H1 (cell line): ENCODE data around the gene IL36B. TPM values are rescaled to one million over a fixed set of nuclear protein-coding genes. Genes with fewer than 3 reads are reported as not detected.

Source experiments
- CTCF ChIA-PET: fragments of 300-600 bp; sonication (Branson Sonifier 250); formaldehyde crosslinking; loops from one replicate; lab custom pipeline; 2021; ENCODE audit not compliant: partially characterized antibody; lab: Charles Lee
- POLR2A ChIA-PET: fragments of 300-600 bp; sonication (Branson Sonifier 250); formaldehyde crosslinking; loops from one replicate; lab custom pipeline; 2021; ENCODE audit warnings: inconsistent platforms; ENCODE audit not compliant: partially characterized antibody; lab: Charles Lee
- DNase-seq, 2 experiments: peaks; one replicate each; pipeline versions ENCODE4 v3.0.0 to v3.0.0-alpha.2; 2010 to 2022; ENCODE audit warnings: low spot score in 2 of 2, low read depth in 1 of 2, mixed read lengths in 1 of 2
- FAIRE-seq: peaks from 2 replicates; lab custom pipeline; 2011; peaks lifted over from hg19 to GRCh38; lab: Jason Lieb, UNC
- H2AFZ ChIP-seq: 2 replicates; pipeline ENCODE4 v1.8.1; 2012; ENCODE audit warnings: low read length, inconsistent platforms
- H2AK5ac ChIP-seq: 2 replicates; pipeline ENCODE4 v1.6.1; 2013; ENCODE audit warnings: low read depth, low read length
- H2BK120ac ChIP-seq: replicated peaks from 2 replicates; pipeline ENCODE3; 2013; ENCODE audit warnings: low read depth, low read length, inconsistent platforms
- H2BK12ac ChIP-seq: 2 replicates; pipeline ENCODE4 v1.6.1; 2013; ENCODE audit warnings: low read depth, low read length
- H2BK15ac ChIP-seq: 2 replicates; pipeline ENCODE4 v1.6.1; 2013; ENCODE audit warnings: low read length
- H2BK20ac ChIP-seq: 2 replicates; pipeline ENCODE4 v1.6.1; 2013; ENCODE audit warnings: low read length
- H2BK5ac ChIP-seq: 2 replicates; pipeline ENCODE4 v1.6.1; 2013; ENCODE audit warnings: low read depth, low read length
- H3K14ac ChIP-seq: 2 replicates; pipeline ENCODE4 v1.6.1; 2013; ENCODE audit warnings: inconsistent platforms; ENCODE audit not compliant: insufficient read length
- H3K18ac ChIP-seq: 2 replicates; pipeline ENCODE4 v1.6.1; 2013; ENCODE audit warnings: low read length; ENCODE audit errors: extremely low read depth
- H3K23ac ChIP-seq: 2 replicates; pipeline ENCODE4 v1.6.1; 2013; ENCODE audit warnings: inconsistent platforms; ENCODE audit not compliant: insufficient read length
- H3K23me2 ChIP-seq: 2 replicates; pipeline ENCODE4 v1.6.1; 2013; ENCODE audit warnings: low read depth, low read length
- H3K27ac ChIP-seq: 2 replicates; pipeline ENCODE4 v1.6.1; 2011; ENCODE audit warnings: low read depth, low read length, inconsistent platforms
- H3K27me3 ChIP-seq, 4 experiments: replicated peaks in 1 of 4; 1 replicate in 1 of 4; 2 replicates in 3 of 4; pipeline versions ENCODE4 v1.6.1 to v1.8.1; 2011 to 2013; ENCODE audit warnings: low read length in 3 of 4, mild to moderate bottlenecking in 3 of 4, inconsistent platforms in 2 of 4, mixed read lengths in 2 of 4, moderate library complexity in 1 of 4; ENCODE audit not compliant: control insufficient read depth in 3 of 4, insufficient read depth in 3 of 4; ENCODE audit errors: extremely low read depth in 1 of 4
- H3K36me3 ChIP-seq, 4 experiments: 2 replicates each; pipeline versions ENCODE4 v1.6.1 to v1.8.1; 2011 to 2013; ENCODE audit warnings: mild to moderate bottlenecking in 4 of 4, low read length in 3 of 4, moderate library complexity in 2 of 4, control low read depth in 1 of 4, inconsistent platforms in 1 of 4; ENCODE audit not compliant: insufficient read depth in 4 of 4, control insufficient read depth in 2 of 4
- H3K4ac ChIP-seq: replicated peaks from 2 replicates; pipeline ENCODE3; 2013; ENCODE audit warnings: low read length, low read depth, mixed read lengths, inconsistent platforms; ENCODE audit not compliant: insufficient read length
- H3K4me1 ChIP-seq, 4 experiments: replicated peaks in 1 of 4; 1 replicate in 1 of 4; 2 replicates in 3 of 4; pipeline versions ENCODE4 v1.6.1 to v1.8.1; 2011 to 2013; ENCODE audit warnings: low read length in 3 of 4, inconsistent platforms in 2 of 4, mixed read lengths in 1 of 4; ENCODE audit not compliant: insufficient read depth in 4 of 4, control insufficient read depth in 3 of 4
- H3K4me2 ChIP-seq, 2 experiments: 2 replicates each; pipeline versions ENCODE4 v1.6.1 to v1.8.1; 2011 to 2013; ENCODE audit warnings: low read depth in 2 of 2, low read length in 2 of 2, control low read depth in 1 of 2, inconsistent platforms in 1 of 2, mild to moderate bottlenecking in 1 of 2; ENCODE audit not compliant: insufficient read depth in 1 of 2
- H3K4me3 ChIP-seq, 4 experiments: fragments of 200-600, 300-600 bp in 1 of 4; sonication (generic), shearing (Covaris generic), sonication (Bioruptor Twin) in 1 of 4; 2 replicates each; pipeline versions ENCODE4 v1.5.1 to v1.8.1; 2011 to 2016; ENCODE audit warnings: low read length in 4 of 4, low read depth in 3 of 4, control low read depth in 2 of 4, inconsistent platforms in 2 of 4, mild to moderate bottlenecking in 2 of 4, mixed read lengths in 1 of 4, moderate library complexity in 1 of 4; ENCODE audit not compliant: insufficient read depth in 2 of 4; ENCODE audit errors: extremely low read depth in 1 of 4
- H3K56ac ChIP-seq: replicated peaks from 2 replicates; pipeline ENCODE3; 2013; ENCODE audit warnings: low read depth, mild to moderate bottlenecking, mixed read lengths, low read length, inconsistent platforms; ENCODE audit not compliant: insufficient read length
- H3K79me1 ChIP-seq: 2 replicates; pipeline ENCODE4 v1.6.1; 2013; ENCODE audit warnings: low read depth, low read length, control low read depth
- H3K79me2 ChIP-seq, 2 experiments: 2 replicates each; pipeline versions ENCODE4 v1.6.1 to v1.8.1; 2012 to 2013; ENCODE audit warnings: low read length in 2 of 2, mild to moderate bottlenecking in 2 of 2, inconsistent platforms in 1 of 2; ENCODE audit not compliant: insufficient read depth in 2 of 2, control insufficient read depth in 1 of 2
- H3K9ac ChIP-seq, 4 experiments: replicated peaks in 1 of 4; 1 replicate in 1 of 4; 2 replicates in 3 of 4; pipeline versions ENCODE4 v1.6.1 to v1.8.1; 2011 to 2013; ENCODE audit warnings: low read depth in 3 of 4, low read length in 3 of 4, control low read depth in 2 of 4, mild to moderate bottlenecking in 2 of 4, moderate library complexity in 2 of 4, inconsistent platforms in 1 of 4; ENCODE audit errors: extremely low read depth in 1 of 4
- H3K9me3 ChIP-seq, 2 experiments: 2 replicates each; pipeline versions ENCODE4 v1.6.1 to v1.8.1; 2012 to 2013; ENCODE audit warnings: mild to moderate bottlenecking in 2 of 2, moderate library complexity in 2 of 2, control low read depth in 1 of 2, inconsistent platforms in 1 of 2, low read depth in 1 of 2, low read length in 1 of 2, mixed read lengths in 1 of 2; ENCODE audit not compliant: insufficient read depth in 2 of 2
- H4K20me1 ChIP-seq, 2 experiments: replicated peaks in 1 of 2; 2 replicates each; pipeline versions ENCODE3 to v1.8.1; 2011 to 2013; ENCODE audit warnings: inconsistent platforms in 2 of 2, low read length in 2 of 2, mild to moderate bottlenecking in 1 of 2; ENCODE audit not compliant: insufficient read depth in 2 of 2, control insufficient read depth in 1 of 2
- H4K5ac ChIP-seq: 2 replicates; pipeline ENCODE4 v1.6.1; 2013; ENCODE audit warnings: low read length, low read depth, mixed read lengths, inconsistent platforms; ENCODE audit not compliant: insufficient read length
- H4K8ac ChIP-seq: 2 replicates; pipeline ENCODE4 v1.8.0; 2013; ENCODE audit warnings: mild to moderate bottlenecking, moderate library complexity, low read length, inconsistent platforms; ENCODE audit not compliant: insufficient read depth; ENCODE audit errors: extremely low read depth
- H4K91ac ChIP-seq: replicated peaks from 2 replicates; pipeline ENCODE3; 2013; ENCODE audit warnings: low read length, mixed read lengths, inconsistent platforms; ENCODE audit not compliant: insufficient read length
- KDM4A ChIP-seq: IDR thresholded peaks from one replicate; pipeline ENCODE4 v1.7.1; 2012; ENCODE audit warnings: low read depth, mild to moderate bottlenecking, moderate library complexity, low read length, inconsistent platforms; ENCODE audit not compliant: severe bottlenecking
- KDM5A ChIP-seq: fragments of 200-600 bp; IDR thresholded peaks from 2 replicates; pipeline ENCODE4 v1.7.1; 2012; ENCODE audit warnings: mild to moderate bottlenecking, low read length, inconsistent platforms, mixed read lengths
- WGBS, 2 experiments: shearing (Covaris generic) in 1 of 2; methylation state at CpG; one replicate each; pipeline versions ENCODE4 v1.1.6 to v1.1.7; 2013 to 2015; ENCODE audit warnings: low lambda C conversion rate in 2 of 2, mixed read lengths in 2 of 2, inconsistent platforms in 1 of 2, low coverage in 1 of 2, missing lambda C conversion rate in 1 of 2; ENCODE audit not compliant: insufficient replicate concordance in 2 of 2, insufficient coverage in 1 of 2, insufficient read length in 1 of 2; ENCODE audit errors: extremely low coverage in 1 of 2, missing lambda C conversion rate in 1 of 2; 5-methylcytosine and 5-hydroxymethylcytosine counted together
- polyA plus RNA-seq, 7 experiments: library from polyadenylated mRNA; depleted of rRNA in 3 of 7; stranded (reverse) in 5 of 7; unstranded in 2 of 7; fragments of >200 nt in 5 of 7; fragments of 200-250 nt in 2 of 7; gene quantifications; 1 replicate in 5 of 7; 2 replicates in 1 of 7; 4 replicates in 1 of 7; pipeline versions ENCODE4 v1.2.1 to v1.2.3, GENCODE V29; 2011 to 2013; ENCODE audit warnings: missing spikeins in 2 of 7, mixed read lengths in 2 of 7
- total RNA-seq: library from RNA; stranded (reverse); fragmentation: NEBNext Ultra II Directional; extraction: Animal tissue kit (Norgen Biotek cat#: 25700); gene quantifications from 2 replicates; pipeline ENCODE4 v1.2.1, GENCODE V29; 2021
- TF ChIP-seq, protein P1 (sequence below): IDR thresholded peaks from 2 replicates; pipeline ENCODE4 v1.6.1; 2011; ENCODE audit warnings: low read length, improper control_type of control experiment

The IL36B gene
- total and polyA plus RNA-seq, 2 of the 8 experiments (the other 6 are each of a cell fraction or from before 2014, with no cell fraction given) = not detected

DNA sequence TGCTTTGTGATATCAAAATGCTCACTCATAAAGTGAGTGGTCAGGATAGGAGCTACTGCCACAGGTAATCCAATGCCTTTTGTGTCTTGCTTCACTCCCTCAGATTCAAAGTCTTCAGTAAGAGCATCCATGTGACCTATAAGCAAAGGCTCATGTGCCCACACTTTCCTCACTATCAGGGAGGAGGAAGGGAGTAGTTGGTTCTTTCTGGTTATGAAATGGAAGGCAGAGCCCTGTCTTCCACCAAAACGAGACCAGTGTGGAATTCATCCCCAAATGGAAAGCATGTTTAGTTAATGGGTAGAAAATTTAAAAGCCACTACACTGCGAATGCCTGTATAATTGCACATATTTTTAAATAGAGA is 40.9 kb upstream of the IL36B start:
- H3K14ac ChIP-seq = no peak overlapping the region
- no peak overlapping the region for H3K56ac ChIP-seq
- H4K8ac ChIP-seq = no peak overlapping the region
- H3K18ac ChIP-seq = no peak overlapping the region
- H3K23me2 ChIP-seq = no peaks in the 10 kb centered on the region
- no peak overlapping the region for H3K4me2 ChIP-seq
- ChIA-PET CTCF (interaction anchor here (0.5 kb wide), 1 partner anchor 289 kb away, joined by 3 read pairs; no protein-coding TSS in a partner anchor), POLR2A (no interaction called here)
- H3K4me1 ChIP-seq = no peaks in the 10 kb centered on the region
- no peak overlapping the region for H3K9ac ChIP-seq
- no peak overlapping the region for H2AFZ ChIP-seq
- no peak overlapping the region for H2BK120ac ChIP-seq
- H3K79me1 ChIP-seq = no peaks in the 10 kb centered on the region
- H3K27me3 ChIP-seq = no peaks in the 10 kb centered on the region
- H2BK5ac ChIP-seq = no peak overlapping the region
- no peaks in the 10 kb centered on the region; a peak in 1 of 4 replicates for H3K9me3 ChIP-seq
- no peak overlapping the region for H4K91ac ChIP-seq
- TF ChIP-seq, protein P1, sequence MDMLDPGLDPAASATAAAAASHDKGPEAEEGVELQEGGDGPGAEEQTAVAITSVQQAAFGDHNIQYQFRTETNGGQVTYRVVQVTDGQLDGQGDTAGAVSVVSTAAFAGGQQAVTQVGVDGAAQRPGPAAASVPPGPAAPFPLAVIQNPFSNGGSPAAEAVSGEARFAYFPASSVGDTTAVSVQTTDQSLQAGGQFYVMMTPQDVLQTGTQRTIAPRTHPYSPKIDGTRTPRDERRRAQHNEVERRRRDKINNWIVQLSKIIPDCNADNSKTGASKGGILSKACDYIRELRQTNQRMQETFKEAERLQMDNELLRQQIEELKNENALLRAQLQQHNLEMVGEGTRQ = no peak
- TF ChIP-seq KDM4A (no peak), KDM5A (no peak)
- no peak overlapping the region for H3K4me3 ChIP-seq
- H4K5ac ChIP-seq = no peak overlapping the region
- no peaks in the 10 kb centered on the region for H4K20me1 ChIP-seq
- no peak overlapping the region for H2AK5ac ChIP-seq
- no peak overlapping the region for H3K23ac ChIP-seq
- H3K36me3 ChIP-seq = no peaks in the 10 kb centered on the region
- H2BK15ac ChIP-seq = no peak overlapping the region
- DNase-seq (no peak), FAIRE-seq (no peak)
- WGBS, 2 experiments = 27% methylated on average over 2 of the region's 2 CpGs; no CpG with 5 or more reads in 1 of the 2 experiments
- no peak overlapping the region for H2BK12ac ChIP-seq
- H3K4ac ChIP-seq = no peak overlapping the region
- no peaks in the 10 kb centered on the region for H3K79me2 ChIP-seq
- no peak overlapping the region for H2BK20ac ChIP-seq
- no peak overlapping the region for H3K27ac ChIP-seq
